GM19351 (cell line): ENCODE results near the gene ARAP1.

Experiments
- ATAC-seq: cut with Tn5 transposase; IDR thresholded peaks from one replicate; pipeline ENCODE4 v1.9.1; 2021; ENCODE audit warnings: mild to moderate bottlenecking, moderate library complexity; ENCODE audit not compliant: unreplicated experiment

ARAP1 gene

DNA sequence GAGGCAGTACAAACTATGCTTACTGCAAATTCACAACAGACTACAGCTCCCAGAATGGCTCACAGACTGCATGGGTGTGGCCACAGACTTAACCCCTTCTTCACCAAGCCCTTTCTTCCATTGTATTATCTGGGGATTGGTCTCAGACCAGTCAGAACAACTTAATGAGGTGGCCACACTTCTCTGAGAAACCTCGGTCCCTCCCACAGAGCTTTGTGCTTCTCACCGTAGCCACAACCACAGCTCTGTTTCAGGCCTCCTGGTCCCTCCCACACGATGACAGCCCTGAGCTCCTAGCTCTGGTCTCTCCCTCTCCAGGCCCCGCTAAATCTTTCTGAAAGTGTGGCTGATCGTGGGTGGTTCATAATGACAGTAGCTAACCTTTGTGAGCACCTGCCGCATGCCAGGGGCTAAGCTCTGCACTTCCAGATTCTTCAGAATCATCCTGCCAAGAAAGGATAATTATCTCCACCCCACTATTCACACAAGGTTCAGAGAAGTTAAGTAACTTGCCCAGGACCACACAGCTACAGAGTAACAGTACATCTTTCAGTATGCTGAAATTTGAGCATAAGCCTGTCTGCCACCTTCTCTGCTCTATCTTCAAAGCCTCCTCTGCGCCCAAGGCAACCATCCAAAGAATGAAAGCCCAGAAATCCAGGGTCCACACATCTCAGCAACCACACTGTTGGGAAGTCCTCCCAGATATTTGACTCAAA, 83.4 kb downstream of the ARAP1 start:
- peak; percentile 92 for ATAC-seq

- ATAC-seq: no peak
Observed at GRCh38 chr11:72665911-72666472, 86.2 kb downstream of the ARAP1 start.

DNA sequence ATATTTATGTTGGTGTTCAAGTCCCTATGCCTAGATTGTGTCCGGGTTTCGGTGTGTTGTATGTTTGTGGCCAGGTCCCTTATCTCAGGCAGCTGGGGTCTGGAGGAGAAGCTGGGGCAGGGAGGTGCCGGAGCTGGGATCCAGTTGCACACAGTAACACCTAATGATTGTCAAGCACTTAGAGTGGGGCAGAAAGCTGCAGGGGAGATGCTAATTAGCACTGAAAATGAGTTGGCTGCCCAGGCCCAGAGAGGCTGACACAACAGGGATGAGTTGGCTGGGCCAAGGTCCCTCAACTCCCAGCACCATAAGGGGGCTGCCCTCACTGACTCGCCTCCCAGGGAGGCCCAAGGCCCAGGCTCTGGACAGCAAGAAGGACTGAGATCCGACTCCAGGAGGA, 90.2 kb downstream of the ARAP1 start:
- no peak for ATAC-seq

GRCh38 chr11:72661486-72661885, 90.7 kb downstream of the ARAP1 start:
- ATAC-seq: no peak

DNA sequence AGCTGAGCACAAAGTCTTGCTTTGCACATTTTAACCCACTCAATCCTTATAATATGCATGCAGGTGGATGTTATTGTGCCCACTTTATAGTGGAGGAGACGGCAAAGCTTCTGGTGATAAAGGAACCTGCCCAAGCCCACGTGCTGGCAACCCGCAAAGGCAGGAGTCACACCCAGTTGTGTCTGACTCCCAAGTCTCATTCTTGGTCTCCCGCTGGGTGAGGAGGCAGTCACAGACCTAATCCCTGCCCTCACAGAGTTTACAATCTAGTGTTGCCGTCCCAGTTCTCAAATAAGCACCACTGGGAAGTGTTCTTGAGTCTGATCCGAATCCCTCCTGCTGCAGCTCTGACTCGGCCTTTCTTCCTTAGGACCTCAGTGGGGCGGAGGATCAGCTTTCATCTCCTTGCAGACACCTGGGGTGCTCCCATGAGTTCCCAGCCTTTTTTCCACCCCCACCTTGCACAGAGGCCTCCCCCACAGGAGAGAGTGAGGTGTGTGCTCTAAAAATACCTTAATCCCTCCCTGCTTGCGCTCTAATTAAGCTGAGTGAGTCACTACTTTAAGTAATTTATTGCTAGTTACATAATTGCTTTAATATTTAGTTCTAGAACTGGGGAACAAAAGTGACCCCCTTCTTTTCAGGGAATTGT, 93.1 kb downstream of the ARAP1 start:
- ATAC-seq: no peak

- no peak for ATAC-seq
Observed at GRCh38 chr11:72657411-72658100, 94.7 kb downstream of the ARAP1 start.

- no peak for ATAC-seq
Observed at GRCh38 chr11:72655896-72656464, 96.2 kb downstream of the ARAP1 start.

GRCh38 chr11:72655014-72655413, 97.2 kb downstream of the ARAP1 start:
- ATAC-seq: no peak

GRCh38 chr11:72653649-72654048, 98.6 kb downstream of the ARAP1 start:
- no peak for ATAC-seq

GRCh38 chr11:72652873-72653630, 99.2 kb downstream of the ARAP1 start:
- ATAC-seq: no peak

GRCh38 chr11:72652133-72652532, 100.1 kb downstream of the ARAP1 start:
- no peak for ATAC-seq

DNA sequence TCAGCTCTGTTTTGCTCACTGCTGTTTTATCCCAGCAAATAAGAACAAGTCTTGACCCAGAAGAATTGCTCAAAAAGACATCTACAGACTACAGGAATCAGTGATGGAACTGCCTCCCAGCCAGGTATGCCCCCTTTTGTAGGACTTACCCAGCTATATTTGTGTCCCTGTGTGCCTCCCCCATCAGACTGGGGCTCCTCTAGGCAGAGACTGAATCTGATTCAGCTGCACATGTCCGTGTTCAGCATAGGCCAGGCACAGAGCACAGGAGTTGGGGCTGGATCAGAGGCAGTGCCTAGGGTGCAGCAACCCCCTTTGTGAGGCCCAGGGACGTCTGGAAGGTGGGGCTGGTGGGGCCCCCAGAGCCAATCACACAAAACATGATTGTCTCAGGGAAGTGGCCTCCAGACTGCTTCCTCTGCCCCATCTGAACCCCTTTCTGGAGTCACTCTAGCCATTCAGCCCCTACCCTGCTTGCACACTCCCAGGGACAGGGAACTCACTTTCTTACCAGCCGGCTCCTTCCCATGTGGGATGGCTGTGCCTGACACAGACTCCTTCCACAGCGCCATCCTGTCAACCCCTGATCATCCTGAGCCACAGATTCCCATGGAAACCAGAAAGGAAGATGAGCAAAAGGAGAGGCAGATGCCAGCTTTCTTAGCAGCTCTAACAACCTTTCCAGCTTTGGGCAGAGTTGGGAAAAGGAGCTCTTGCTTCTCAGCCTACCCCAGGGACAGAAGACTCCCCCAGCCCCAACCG, 102.8 kb downstream of the ARAP1 start:
- ATAC-seq: no peak

GRCh38 chr11:72648384-72649136, 103.6 kb downstream of the ARAP1 start:
- no peak for ATAC-seq

DNA sequence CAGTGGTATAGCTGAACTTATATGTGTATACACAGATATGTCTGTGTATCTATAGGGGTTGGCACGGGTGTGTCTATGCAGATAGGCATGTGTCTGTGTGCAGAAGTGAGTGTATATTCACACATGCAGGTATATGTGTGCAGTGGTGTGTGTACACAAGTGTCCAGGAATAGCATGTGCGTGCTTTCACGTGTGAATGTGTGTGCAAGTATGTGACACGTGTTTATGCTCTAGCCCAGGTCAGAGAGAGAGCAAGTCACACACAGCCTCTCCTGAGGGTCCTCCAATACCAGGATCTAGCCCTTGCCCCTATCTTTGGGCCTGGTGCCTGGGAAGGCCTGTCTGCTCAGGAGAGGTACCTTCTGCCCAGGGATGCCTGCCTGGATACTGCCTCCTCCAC, 104.3 kb downstream of the ARAP1 start:
- ATAC-seq: no peak

DNA sequence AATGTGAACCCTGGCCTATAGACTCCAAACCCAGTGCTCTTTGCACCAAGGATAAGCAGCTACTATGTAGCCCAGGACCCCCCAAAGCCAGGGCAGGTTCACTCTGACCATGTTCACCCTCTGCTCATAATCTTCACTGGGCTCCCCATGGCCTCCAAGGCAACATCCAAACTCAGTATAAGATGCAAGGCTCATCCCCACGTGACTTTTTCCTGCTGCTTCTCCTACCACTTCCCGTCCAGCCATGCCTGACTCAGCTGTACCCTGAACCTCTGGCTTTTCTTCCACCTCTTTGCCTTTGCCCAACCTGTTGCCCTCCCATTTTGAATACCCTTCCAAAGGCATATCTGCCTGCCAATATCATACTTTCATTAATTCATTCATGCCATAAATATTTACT, 105.7 kb downstream of the ARAP1 start:
- no peak for ATAC-seq

GRCh38 chr11:72646024-72646423, 106.2 kb downstream of the ARAP1 start:
- no peak for ATAC-seq

DNA sequence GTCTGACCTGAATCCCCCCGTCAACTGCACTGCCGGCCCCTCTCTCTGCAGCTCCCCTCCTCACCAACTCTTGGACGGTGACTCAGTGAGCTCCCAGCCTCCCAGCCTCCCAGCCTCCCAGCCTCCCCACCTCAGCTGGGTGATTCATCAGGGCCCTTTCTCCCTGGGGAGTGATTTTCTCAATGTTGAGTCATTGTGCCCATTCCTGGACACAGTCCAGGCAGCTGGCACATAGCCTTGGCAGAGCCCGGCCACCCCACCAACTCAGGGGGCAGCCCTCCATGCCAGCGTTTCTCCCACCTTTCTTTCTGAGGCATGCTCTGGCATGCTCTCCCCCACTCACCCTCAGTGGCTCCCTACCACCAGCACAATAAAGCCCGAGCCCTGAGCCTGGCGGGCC, 108.7 kb downstream of the ARAP1 start:
- no peak for ATAC-seq

GRCh38 chr11:72642884-72643522, 109.2 kb downstream of the ARAP1 start:
- ATAC-seq: peak; percentile 45
